Kidney epithelial cell (primary cell): ENCODE data around the gene GFRA1. TPM values are rescaled to one million over a fixed set of nuclear protein-coding genes. Genes with fewer than 3 reads are reported as not detected.
"Not testable (repeated sequence)": the region's sequence is repeated elsewhere in the genome, so short reads cannot be mapped to it uniquely, and the experiment has no call there.

ENCODE experiments used
- DNase-seq: peaks from one replicate; pipeline ENCODE4 v3.0.0-alpha.2; 2010; ENCODE audit warnings: low read depth
- H3K27me3 ChIP-seq: 2 replicates; pipeline ENCODE4 v1.6.0; 2011; ENCODE audit warnings: low read length; ENCODE audit not compliant: control insufficient read depth, insufficient read depth
- H3K36me3 ChIP-seq: 2 replicates; pipeline ENCODE4 v1.5.1; 2011; ENCODE audit warnings: low read length; ENCODE audit not compliant: control insufficient read depth, insufficient read depth
- H3K4me3 ChIP-seq: 2 replicates; pipeline ENCODE4 v1.5.1; 2011; ENCODE audit warnings: low read depth, mild to moderate bottlenecking, control low read depth, low read length
- total RNA-seq: library from RNA; depleted of rRNA; stranded (reverse); fragments of >200 nt; gene quantifications from 2 replicates; pipeline ENCODE4 v1.2.3, GENCODE V29; 2015
- TF ChIP-seq, protein P1 (sequence below): IDR thresholded peaks from 2 replicates; pipeline ENCODE4 v1.5.1; 2011; ENCODE audit warnings: mild to moderate bottlenecking, moderate library complexity, low read length, control low read depth, inconsistent platforms; ENCODE audit not compliant: insufficient read depth, poor library complexity, severe bottlenecking

GFRA1 gene
- total RNA-seq, 1 donor from 2014 or later: 1.6 TPM

DNA sequence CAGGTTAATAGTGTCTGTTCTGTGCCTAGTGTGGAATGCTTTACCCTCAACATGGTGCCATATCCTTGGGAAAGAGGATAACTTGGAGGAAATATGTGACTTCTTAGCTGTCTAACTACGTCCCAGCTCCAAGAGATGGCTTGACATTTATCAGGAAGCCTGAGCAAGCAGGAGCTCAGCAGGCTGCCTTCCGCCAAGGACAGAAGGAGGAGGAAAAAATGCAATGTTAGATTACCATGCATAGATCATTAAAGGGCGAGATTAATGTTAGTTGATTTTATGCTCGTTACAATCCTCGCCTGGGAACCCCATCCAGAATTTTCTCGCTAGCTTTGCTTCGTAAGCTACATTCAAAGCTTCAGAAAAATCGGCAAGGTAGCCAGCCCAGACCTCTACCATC, 97.8 kb downstream of the GFRA1 start:
- no peak for DNase-seq
- TF ChIP-seq, protein P1, sequence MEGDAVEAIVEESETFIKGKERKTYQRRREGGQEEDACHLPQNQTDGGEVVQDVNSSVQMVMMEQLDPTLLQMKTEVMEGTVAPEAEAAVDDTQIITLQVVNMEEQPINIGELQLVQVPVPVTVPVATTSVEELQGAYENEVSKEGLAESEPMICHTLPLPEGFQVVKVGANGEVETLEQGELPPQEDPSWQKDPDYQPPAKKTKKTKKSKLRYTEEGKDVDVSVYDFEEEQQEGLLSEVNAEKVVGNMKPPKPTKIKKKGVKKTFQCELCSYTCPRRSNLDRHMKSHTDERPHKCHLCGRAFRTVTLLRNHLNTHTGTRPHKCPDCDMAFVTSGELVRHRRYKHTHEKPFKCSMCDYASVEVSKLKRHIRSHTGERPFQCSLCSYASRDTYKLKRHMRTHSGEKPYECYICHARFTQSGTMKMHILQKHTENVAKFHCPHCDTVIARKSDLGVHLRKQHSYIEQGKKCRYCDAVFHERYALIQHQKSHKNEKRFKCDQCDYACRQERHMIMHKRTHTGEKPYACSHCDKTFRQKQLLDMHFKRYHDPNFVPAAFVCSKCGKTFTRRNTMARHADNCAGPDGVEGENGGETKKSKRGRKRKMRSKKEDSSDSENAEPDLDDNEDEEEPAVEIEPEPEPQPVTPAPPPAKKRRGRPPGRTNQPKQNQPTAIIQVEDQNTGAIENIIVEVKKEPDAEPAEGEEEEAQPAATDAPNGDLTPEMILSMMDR: no peak
- H3K27me3 ChIP-seq: no peaks in the 10 kb centered on the region
- no peak overlapping the region for H3K4me3 ChIP-seq
- H3K36me3 ChIP-seq: no peaks in the 10 kb centered on the region

DNA sequence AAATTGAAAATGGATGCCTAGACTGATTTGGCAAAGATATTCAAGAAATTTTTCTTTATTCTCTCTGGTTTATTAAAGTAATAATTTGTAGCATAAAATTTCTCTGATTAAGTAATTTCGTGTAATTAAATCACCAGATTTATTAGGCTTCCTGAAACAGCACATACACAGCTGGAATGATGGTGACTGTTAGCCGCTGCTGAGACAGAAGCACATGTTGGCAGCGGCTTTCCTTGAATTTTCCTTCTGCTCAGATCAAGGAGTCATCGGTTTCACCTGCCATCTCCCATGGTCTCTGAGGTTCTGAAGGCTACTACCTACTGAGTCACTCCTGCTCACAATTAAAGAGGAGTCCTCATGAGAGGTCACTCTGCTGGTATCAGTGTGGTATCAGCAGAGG, 101.5 kb downstream of the GFRA1 start:
- Histone ChIP-seq H3K27me3 (no peaks in the 10 kb centered on the region), H3K4me3 (no peak overlapping the region), H3K36me3 (no peaks in the 10 kb centered on the region)
- DNase-seq: no peak
- TF ChIP-seq, protein P1: no peak

DNA sequence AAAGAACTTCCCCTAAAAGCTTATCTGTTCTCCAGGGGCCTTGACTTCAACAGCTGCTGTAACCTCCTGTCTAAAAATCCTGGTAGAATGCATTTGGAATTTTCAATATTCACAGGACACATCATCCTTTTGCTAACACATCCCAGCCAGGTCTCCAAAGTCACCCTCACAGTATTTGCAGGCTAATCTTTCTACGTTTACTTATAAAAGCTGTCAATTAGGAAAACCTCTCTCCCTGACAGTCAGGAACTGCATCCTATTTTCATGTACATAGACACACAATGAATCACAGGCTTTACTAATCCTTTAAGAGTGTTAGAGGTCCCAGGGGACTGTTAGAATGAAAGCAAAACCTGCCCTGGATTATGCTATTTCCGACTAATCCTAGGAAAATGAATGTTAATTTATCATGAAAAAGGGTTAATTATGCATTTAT, 102.2 kb downstream of the GFRA1 start:
- no peak for DNase-seq
- Histone ChIP-seq H3K27me3 (no peaks in the 10 kb centered on the region), H3K4me3 (no peak overlapping the region), H3K36me3 (no peaks in the 10 kb centered on the region)
- TF ChIP-seq, protein P1: no peak

DNA sequence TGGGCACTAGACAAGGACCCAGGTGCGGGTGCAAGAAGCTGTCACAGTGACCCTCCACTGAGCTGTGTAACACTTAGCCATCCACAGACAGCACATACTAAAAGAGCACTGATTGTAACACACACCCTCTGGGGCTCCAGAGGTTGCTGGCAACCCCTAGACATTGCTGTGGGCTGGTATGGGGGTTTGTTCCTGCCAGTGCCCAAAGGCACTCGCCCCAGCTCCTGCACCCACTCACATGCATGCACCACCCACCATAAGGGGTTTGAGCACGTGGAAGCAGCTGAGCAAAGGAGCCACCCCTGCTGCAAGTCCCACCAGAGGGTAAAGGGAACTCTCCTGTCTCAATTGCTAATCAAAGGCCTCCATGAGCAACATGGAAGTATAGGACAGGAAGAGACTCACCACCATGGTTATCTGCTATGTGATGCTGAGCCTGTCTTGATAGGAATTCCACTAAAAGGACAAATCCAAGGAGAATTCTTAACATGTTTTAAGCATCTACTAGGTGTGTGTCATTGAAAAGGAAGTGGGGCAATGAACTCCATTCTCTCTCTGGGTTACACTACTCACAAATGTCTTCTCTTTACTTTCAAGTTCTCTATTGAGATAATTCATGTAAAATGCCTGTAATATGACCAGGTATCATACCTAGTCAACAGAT, 103.1 kb downstream of the GFRA1 start:
- DNase-seq: no peak
- TF ChIP-seq, protein P1: no peak
- Histone ChIP-seq H3K27me3 (no peaks in the 10 kb centered on the region), H3K4me3 (no peak overlapping the region), H3K36me3 (no peaks in the 10 kb centered on the region)

DNA sequence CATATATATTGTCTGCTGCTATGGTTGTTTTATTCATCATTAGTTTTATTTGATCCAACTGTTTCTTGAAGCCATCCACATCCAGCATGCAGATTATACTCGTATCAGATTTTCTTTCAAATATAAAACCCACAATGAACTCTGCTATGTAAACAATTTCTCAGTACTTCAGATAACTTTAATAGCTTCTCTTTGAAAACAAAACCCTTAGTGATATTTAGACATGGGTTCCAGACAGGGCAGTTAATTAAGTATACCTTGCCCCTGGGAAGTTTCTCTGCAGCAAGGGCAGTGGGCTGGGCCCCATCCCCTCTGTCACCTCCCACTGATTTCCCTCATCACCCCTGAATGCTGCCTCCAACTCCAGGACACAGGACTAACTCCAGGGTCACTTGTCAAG, 104.3 kb downstream of the GFRA1 start:
- Histone ChIP-seq H3K36me3 (no peaks in the 10 kb centered on the region), H3K27me3 (no peaks in the 10 kb centered on the region), H3K4me3 (no peak overlapping the region)
- no peak for DNase-seq
- TF ChIP-seq, protein P1: no peak

DNA sequence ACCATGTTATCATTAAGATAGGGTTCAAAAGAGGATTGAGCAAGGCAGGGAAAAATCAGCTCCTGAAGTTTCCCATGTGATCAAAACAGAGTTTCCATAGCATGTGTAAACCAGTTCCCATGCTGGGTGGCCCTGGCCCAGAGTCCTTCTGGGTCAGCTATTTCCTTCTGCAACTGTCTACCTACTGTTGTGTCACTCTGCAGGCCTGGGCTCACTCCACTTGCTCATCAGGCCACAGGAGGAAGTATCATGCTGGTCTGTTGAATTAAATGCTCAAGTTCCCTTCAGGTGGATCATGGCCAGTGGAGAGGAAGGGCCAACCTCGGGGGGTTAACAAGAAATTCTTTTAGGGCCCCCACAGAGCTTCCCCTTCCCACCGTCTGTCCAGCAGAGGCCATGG, 104.7 kb downstream of the GFRA1 start:
- DNase-seq: no peak
- H3K27me3 ChIP-seq: no peaks in the 10 kb centered on the region
- TF ChIP-seq, protein P1: no peak
- no peak overlapping the region for H3K4me3 ChIP-seq
- no peaks in the 10 kb centered on the region for H3K36me3 ChIP-seq

DNA sequence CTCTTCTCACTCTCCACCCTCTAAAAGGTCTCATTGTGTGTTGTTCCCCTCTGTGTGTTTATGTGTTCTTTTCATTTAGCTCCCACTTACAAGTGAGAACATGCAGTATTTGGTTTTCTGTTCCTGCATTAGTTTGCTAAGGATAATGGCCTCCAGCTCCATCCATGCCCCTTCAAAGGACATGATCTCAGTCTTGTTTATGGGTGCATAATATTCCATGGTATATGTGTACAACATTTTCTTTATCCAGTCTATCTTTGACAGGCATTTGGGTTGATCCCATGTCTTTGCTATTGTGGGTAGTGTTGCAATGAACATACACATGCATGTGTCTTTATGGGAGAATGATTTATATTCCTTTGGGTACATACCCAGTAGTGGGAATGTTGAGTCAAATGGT, 107.1 kb downstream of the GFRA1 start:
- H3K36me3 ChIP-seq, DNase-seq, H3K27me3 ChIP-seq, H3K4me3 ChIP-seq: not testable (repeated sequence)
